Measurements from ENCODE around the gene ACTC1. TPM values are rescaled to one million over a fixed set of nuclear protein-coding genes. Genes with fewer than 3 reads are reported as not detected.

Gene ACTC1
- total and polyA plus RNA-seq, 10 of the 15 experiments (the other 5 are each of a cell fraction or from before 2014, with no cell fraction given): 1.6 TPM; not detected in 9

DNA sequence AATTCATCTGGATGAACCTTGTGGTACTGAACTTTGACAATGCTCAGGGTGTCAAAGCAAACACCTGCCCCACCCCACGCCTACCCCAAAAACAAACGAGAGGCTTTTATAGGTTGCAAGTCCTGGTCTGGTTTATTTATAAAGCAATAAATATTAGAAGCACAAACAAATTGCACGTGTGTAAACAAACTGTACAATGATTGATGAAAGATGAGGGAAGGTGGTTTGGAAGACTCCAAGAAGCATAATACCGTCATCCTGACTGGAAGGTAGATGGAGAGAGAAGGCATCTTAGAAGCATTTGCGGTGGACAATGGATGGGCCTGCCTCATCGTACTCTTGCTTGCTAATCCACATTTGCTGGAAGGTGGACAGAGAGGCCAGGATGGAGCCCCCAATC lies 5.2 kb downstream of the ACTC1 start:
- ChIA-PET SMC1A (ENCODE audit: uncharacterized antibody, unreplicated experiment) (no interaction called here), RAD21 (ENCODE audit: unreplicated experiment) (no interaction called here), CTCF (no interaction called here), POLR2A (no interaction called here)
- intact Hi-C loops (cut with micrococcal nuclease; ENCODE audit: unreplicated experiment) (no loop called here), in situ Hi-C loops (cut with MboI) (no loop called here)
- H3K9ac ChIP-seq (ENCODE audit: control insufficient read depth, insufficient read depth, low read length): no peak overlapping the region
- no peak overlapping the region for H3K27ac ChIP-seq (ENCODE audit: control insufficient read depth, insufficient read depth)
- WGBS (ENCODE audit: insufficient coverage, insufficient replicate concordance, low lambda C conversion rate, missing lambda C conversion rate): 25% methylated on average over 6 of the region's 6 CpGs
- no peaks in the 10 kb centered on the region for H3K4me1 ChIP-seq (ENCODE audit: control insufficient read depth, insufficient read depth, low read length)
- peaks cover 6 to 7% of the 10 kb centered on the region in 2 experiments; a peak in 3 of 4 replicates for H3K27me3 ChIP-seq (replicated peaks in 1 of 2; ENCODE audit: control insufficient read depth in 2 of 2, insufficient read depth in 2 of 2, low read length in 1 of 2)
- H3K9me3 ChIP-seq (replicated peaks; ENCODE audit: control insufficient read depth, insufficient read depth, low read length): no peaks in the 10 kb centered on the region
- no peak overlapping the region for H3K4me2 ChIP-seq (ENCODE audit: control insufficient read depth, insufficient read depth)
- TF ChIP-seq, protein P1, sequence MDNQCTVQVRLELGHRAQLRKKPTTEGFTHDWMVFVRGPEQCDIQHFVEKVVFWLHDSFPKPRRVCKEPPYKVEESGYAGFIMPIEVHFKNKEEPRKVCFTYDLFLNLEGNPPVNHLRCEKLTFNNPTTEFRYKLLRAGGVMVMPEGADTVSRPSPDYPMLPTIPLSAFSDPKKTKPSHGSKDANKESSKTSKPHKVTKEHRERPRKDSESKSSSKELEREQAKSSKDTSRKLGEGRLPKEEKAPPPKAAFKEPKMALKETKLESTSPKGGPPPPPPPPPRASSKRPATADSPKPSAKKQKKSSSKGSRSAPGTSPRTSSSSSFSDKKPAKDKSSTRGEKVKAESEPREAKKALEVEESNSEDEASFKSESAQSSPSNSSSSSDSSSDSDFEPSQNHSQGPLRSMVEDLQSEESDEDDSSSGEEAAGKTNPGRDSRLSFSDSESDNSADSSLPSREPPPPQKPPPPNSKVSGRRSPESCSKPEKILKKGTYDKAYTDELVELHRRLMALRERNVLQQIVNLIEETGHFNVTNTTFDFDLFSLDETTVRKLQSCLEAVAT (IDR thresholded peaks at IDR 0.05): no peak
- TF ChIP-seq NR2C1 (IDR thresholded peaks at IDR 0.05) (no peak), SPI1 (IDR thresholded peaks at IDR 0.05; ENCODE audit: borderline replicate concordance, insufficient read depth, low read depth, low read length) (no peak), SUPT20H (IDR thresholded peaks at IDR 0.05; ENCODE audit: borderline replicate concordance, control insufficient read depth, low read depth, low read length) (no peak), NFYA (IDR thresholded peaks at IDR 0.05; ENCODE audit: borderline replicate concordance, low read depth, low read length) (no peak), RB1 (IDR thresholded peaks at IDR 0.05; ENCODE audit: borderline replicate concordance) (no peak), CHD1 (IDR thresholded peaks at IDR 0.05; ENCODE audit: low read depth, low read length) (no peak), PAX8 (IDR thresholded peaks at IDR 0.05) (no peak), BCL11A (IDR thresholded peaks at IDR 0.05; ENCODE audit: low read depth, low read length) (no peak), PAX5 (IDR thresholded peaks at IDR 0.05; ENCODE audit: borderline replicate concordance, low read depth, low read length) (no peak), ZNF687 (IDR thresholded peaks at IDR 0.05) (no peak), ZNF384 (IDR thresholded peaks at IDR 0.05; ENCODE audit: borderline replicate concordance, low read depth, low read length) (no peak), BCL3 (IDR thresholded peaks at IDR 0.05; ENCODE audit: borderline replicate concordance, insufficient read depth, low read depth, low read length, poor library complexity, severe bottlenecking) (no peak), NR2C2 (IDR thresholded peaks at IDR 0.05; ENCODE audit: borderline replicate concordance, control insufficient read depth, insufficient read length, low read depth) (no peak), IRF3 (IDR thresholded peaks at IDR 0.05) (no peak)
- TF ChIP-seq, protein P2, sequence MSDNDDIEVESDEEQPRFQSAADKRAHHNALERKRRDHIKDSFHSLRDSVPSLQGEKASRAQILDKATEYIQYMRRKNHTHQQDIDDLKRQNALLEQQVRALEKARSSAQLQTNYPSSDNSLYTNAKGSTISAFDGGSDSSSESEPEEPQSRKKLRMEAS (IDR thresholded peaks at IDR 0.05; ENCODE audit: low read depth, low read length): no peak
- no peaks in the 10 kb centered on the region for H3K36me3 ChIP-seq (ENCODE audit: control insufficient read depth in 2 of 2, insufficient read depth in 2 of 2, low read length in 1 of 2)
- ATAC-seq: no peak
- no peak for FAIRE-seq
- no peaks in the 10 kb centered on the region; the same call in 1 of the 2 replicates for H4K20me1 ChIP-seq (ENCODE audit: control insufficient read depth, insufficient read depth)
- H2AFZ ChIP-seq (ENCODE audit: control insufficient read depth, low read depth, low read length): no peak overlapping the region
- H3K79me2 ChIP-seq (ENCODE audit: control insufficient read depth, insufficient read depth, low read length): no peaks in the 10 kb centered on the region
- no peak for DNase-seq (ENCODE audit: low read depth, low spot score)
- BruUV-seq (replicated peaks): no TSS peak
- H3K4me3 ChIP-seq: no peak overlapping the region

Data from GM12878 (cell line).